Thoracic aorta (tissue), 2 donors: ENCODE measurements around the gene SEMA4D. TPM values are rescaled to one million over a fixed set of nuclear protein-coding genes. Genes with fewer than 3 reads are reported as not detected.

Source experiments
- ATAC-seq: fragments of 150-250 bp; one replicate; pipeline ENCODE4 v1.8.0; 2017; ENCODE audit warnings: low read depth; ENCODE audit not compliant: insufficient number of reproducible peaks, low FRiP score
- DNase-seq: peaks from one replicate; pipeline ENCODE4 v3.0.0-alpha.2; 2020; ENCODE audit warnings: low spot score
- H3K27ac ChIP-seq, 2 donors: fragments of 200-600 bp; sonication (generic); 1 replicate in 1 of 2; 2 replicates in 1 of 2; pipeline ENCODE4 v1.5.1; 2016; ENCODE audit warnings: mild to moderate bottlenecking in 2 of 2, moderate library complexity in 2 of 2
- H3K27me3 ChIP-seq: fragments of 200-600 bp; sonication (generic); replicated peaks from 2 replicates; pipeline ENCODE4 v1.6.0; 2016; ENCODE audit warnings: mild to moderate bottlenecking; ENCODE audit not compliant: insufficient read depth
- H3K36me3 ChIP-seq: fragments of 200-600 bp; sonication (generic); one replicate; pipeline ENCODE4 v1.5.1; 2016
- H3K4me1 ChIP-seq, 2 donors: fragments of 200-600 bp; sonication (generic); 1 replicate in 1 of 2; 2 replicates in 1 of 2; pipeline versions ENCODE4 v1.5.1 to v1.6.0; 2016; ENCODE audit warnings: low read depth in 2 of 2, mild to moderate bottlenecking in 1 of 2; ENCODE audit not compliant: control insufficient read depth in 1 of 2
- H3K4me3 ChIP-seq: fragments of 200-600 bp; sonication (generic); 2 replicates; pipeline ENCODE4 v1.5.1; 2016; ENCODE audit warnings: mild to moderate bottlenecking
- H3K9me3 ChIP-seq: fragments of 200-600 bp; sonication (generic); 2 replicates; pipeline ENCODE4 v1.5.1; 2016
- total RNA-seq, 2 donors: library from RNA; depleted of rRNA; stranded (reverse); fragments of >200 nt; gene quantifications; one replicate each; pipeline versions ENCODE4 v1.1.0 to v1.2.3, GENCODE V29; 2016
- TF ChIP-seq, protein P1 (sequence below): fragments of 200-600 bp; sonication (generic); IDR thresholded peaks from one replicate; pipeline ENCODE4 v1.5.1; 2019; ENCODE audit warnings: antibody characterized with exemption

SEMA4D gene
- total RNA-seq, 2 donors from 2014 or later, result 16.9 to 20.2 TPM

DNA sequence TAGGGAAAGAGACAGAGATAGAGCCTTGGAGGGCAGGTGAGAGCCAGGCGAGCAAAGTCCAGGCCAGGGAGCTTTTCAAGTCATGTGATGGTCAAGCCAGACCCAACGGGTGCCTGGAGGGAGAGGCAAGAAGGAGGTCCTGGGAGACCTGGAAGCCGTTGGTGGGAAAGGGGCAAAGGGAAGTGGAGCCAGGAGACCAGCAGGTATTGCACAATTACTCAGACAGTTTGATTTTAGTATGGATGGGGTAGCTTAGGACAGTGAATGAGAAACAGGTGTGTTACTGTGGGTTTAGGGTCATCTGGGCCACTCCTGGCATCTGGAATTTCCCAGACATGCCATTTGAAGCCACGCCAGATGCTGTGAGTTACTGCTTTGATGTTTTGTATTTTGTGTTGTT is 174.5 kb downstream of the SEMA4D start:
- no peak for DNase-seq
- no peak overlapping the region for H3K27ac ChIP-seq

DNA sequence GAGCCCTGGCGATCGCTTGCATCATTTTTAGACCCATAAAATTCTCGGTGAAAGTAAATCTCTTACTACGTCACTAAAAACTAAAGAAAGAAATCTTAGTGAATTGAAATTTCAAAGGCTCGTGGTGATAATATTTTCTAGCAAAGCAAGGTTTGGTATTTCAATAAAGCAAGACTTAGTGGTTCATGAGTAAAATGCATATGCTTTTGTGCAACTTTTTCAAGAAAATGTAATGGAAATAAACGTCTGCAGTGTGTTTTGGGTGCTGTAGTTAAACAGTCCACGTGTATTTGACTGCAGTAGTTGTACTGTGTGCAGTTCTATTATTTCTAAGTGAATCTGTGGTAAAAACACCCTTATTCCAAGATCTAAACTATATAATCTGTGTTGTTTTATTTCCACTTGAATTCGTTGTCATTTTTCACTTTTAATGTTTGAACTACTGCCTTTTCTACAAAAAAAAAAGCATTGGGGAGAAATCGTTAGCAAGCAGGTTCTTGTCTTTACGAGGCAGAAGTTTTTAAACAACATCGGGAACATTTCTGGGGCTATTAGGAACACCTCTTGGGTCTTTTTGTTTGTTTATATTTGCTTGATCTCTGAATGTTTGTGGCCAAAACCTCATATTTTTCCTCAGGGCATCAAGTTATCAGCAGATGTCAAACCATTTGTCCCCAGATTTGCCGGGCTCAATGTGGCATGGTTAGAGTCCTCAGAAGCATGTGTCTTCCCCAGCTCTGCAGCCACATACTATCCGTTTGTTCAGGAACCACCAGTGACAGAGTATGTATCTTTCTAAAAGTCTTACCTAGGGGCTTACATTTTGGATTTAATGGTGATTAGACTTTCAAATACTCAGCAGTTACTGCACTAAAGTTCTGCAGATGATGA is 178.7 kb downstream of the SEMA4D start:
- H3K4me3 ChIP-seq, result peak overlapping the region; percentile 85
- peak overlapping the region; percentile 98 to 99 for H3K27ac ChIP-seq
- H3K9me3 ChIP-seq, result no peaks in the 10 kb centered on the region
- DNase-seq, result no peak
- no peaks in the 10 kb centered on the region for H3K27me3 ChIP-seq
- H3K36me3 ChIP-seq, result no peaks in the 10 kb centered on the region
- H3K4me1 ChIP-seq, result peaks cover 16 to 48% of the 10 kb centered on the region in 2 donors
- TF ChIP-seq, protein P1, sequence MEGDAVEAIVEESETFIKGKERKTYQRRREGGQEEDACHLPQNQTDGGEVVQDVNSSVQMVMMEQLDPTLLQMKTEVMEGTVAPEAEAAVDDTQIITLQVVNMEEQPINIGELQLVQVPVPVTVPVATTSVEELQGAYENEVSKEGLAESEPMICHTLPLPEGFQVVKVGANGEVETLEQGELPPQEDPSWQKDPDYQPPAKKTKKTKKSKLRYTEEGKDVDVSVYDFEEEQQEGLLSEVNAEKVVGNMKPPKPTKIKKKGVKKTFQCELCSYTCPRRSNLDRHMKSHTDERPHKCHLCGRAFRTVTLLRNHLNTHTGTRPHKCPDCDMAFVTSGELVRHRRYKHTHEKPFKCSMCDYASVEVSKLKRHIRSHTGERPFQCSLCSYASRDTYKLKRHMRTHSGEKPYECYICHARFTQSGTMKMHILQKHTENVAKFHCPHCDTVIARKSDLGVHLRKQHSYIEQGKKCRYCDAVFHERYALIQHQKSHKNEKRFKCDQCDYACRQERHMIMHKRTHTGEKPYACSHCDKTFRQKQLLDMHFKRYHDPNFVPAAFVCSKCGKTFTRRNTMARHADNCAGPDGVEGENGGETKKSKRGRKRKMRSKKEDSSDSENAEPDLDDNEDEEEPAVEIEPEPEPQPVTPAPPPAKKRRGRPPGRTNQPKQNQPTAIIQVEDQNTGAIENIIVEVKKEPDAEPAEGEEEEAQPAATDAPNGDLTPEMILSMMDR, result no peak
- ATAC-seq, result peak; percentile 13

More for the DNA sequence above, 174.5 kb downstream of the SEMA4D start:
- peaks cover 12 to 38% of the 10 kb centered on the region in 2 donors for H3K4me1 ChIP-seq
- H3K4me3 ChIP-seq, result no peak overlapping the region
- no peak for ATAC-seq
- no peaks in the 10 kb centered on the region for H3K9me3 ChIP-seq
- H3K36me3 ChIP-seq, result peaks cover 7% of the 10 kb centered on the region
- H3K27me3 ChIP-seq, result no peaks in the 10 kb centered on the region
- TF ChIP-seq, protein P1, result no peak

DNA sequence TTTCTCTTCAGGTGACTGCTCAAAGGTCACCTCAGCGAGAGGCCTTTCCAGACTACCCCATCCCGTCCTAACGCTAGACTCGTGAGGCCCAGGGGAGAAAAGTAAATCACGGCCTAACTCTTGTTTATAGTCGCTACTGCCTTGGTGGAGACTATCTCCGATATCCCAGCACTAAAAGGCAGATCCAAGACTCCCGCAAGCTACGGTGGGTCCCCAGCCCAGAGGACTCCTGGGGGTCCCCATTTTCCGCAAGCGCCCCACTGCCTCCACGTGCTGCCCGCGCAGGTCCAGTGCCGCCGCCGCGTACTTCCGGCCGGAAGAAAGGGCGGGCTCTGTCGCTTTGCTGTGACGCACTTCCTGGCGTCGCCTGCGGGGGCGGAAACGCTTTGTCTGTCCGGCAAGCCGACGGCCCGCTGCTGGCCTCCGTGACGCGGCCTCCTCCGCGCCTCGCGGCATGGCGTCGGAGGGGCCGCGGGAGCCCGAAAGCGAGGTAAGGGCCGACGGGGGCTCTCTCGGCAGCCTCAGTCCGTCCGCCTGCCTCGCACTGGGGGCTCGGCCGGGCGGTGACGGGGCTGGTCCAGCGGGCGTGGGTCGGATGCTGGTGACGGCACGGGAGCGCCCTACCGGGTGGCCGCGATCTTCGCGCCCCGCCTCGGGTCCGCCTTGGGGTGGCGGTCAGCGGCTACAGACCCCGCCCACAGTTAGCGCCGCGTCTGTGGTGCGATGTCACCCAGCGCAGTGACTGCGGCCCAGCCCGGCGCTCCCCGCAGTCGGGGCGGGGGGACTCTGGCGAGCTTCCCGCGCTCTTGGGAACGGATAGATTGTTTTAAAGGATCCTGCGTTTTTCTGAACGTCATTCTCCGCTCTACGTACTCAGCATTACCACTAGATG is 179.5 kb downstream of the SEMA4D start, which contains the start of gene SECISBP2:
TSS of gene SECISBP2 (plus strand) at position 378 of the 892 bp plus-strand sequence. CDS start at position 455, 77 bp downstream.
- Histone ChIP-seq H3K4me3 (peak within 1 kb of the TSS; percentile 85), H3K4me1 (peaks cover 16 to 44% of the 10 kb centered on the region in 2 donors), H3K27me3 (no peaks in the 10 kb centered on the region), H3K9me3 (no peaks in the 10 kb centered on the region), H3K36me3 (no peaks in the 10 kb centered on the region), H3K27ac (peak within 1 kb of the TSS; percentile 98 to 99)
- DNase-seq, result peak; percentile 83
- TF ChIP-seq, protein P1, result peak; percentile 63
- ATAC-seq, result peak; percentile 93

DNA sequence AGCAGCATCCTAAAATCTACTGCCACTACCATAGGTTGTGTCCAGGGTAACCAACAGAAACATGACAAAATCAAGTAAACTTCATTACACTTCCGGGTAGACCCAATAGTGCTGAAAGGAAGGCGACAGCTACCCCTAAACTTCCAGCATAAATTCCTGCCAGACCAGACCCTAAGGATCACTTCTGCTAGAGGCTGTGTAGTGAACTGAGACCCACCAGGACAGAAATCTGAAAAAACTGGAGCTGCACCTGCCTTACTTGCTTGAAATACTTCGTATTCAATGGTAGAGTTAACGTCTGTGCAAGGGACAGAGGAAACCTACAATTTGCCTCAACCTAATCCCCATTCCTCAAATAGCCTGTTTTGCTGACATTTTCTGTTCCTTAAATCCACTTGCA is 180.6 kb downstream of the SEMA4D start:
- Histone ChIP-seq H3K4me1 (peaks cover 16 to 37% of the 10 kb centered on the region in 2 donors), H3K4me3 (no peak overlapping the region), H3K9me3 (no peaks in the 10 kb centered on the region), H3K27ac (peak overlapping the region in 1 of 2 donors; percentile 99), H3K27me3 (no peaks in the 10 kb centered on the region), H3K36me3 (no peaks in the 10 kb centered on the region)
- DNase-seq, result no peak
- no peak for ATAC-seq
- TF ChIP-seq, protein P1, result no peak
